Activated naive CD8-positive, alpha-beta T cell (primary cell): ENCODE results near the gene SNAI1.

Experiments
- H3K27ac Mint-ChIP-seq: one replicate; pipeline ENCODE4 v1.8.0; 2021; ENCODE audit warnings: mixed read lengths
- H3K27me3 Mint-ChIP-seq: one replicate; pipeline ENCODE4 v1.8.0; 2021; ENCODE audit warnings: mixed read lengths
- H3K36me3 Mint-ChIP-seq: one replicate; pipeline ENCODE4 v1.8.0; 2021; ENCODE audit warnings: mixed read lengths
- H3K4me1 Mint-ChIP-seq: one replicate; pipeline ENCODE4 v1.8.0; 2021; ENCODE audit warnings: low read depth, mixed read lengths
- H3K4me3 Mint-ChIP-seq: one replicate; pipeline ENCODE4 v1.8.0; 2021; ENCODE audit warnings: mild to moderate bottlenecking, mixed read lengths
- H3K9me3 Mint-ChIP-seq: one replicate; pipeline ENCODE4 v1.8.0; 2021; ENCODE audit warnings: low read depth, mixed read lengths

The SNAI1 gene

GRCh38 chr20:49978685-49979029 lies 4.1 kb upstream of the SNAI1 start:
- Mint-ChIP-seq H3K27ac (no peak overlapping the region), H3K36me3 (no peaks in the 10 kb centered on the region), H3K9me3 (no peaks in the 10 kb centered on the region), H3K4me3 (no peak overlapping the region), H3K27me3 (peaks cover 3% of the 10 kb centered on the region), H3K4me1 (peaks cover 26% of the 10 kb centered on the region)

- Mint-ChIP-seq H3K4me3 (peak overlapping the region; percentile 13), H3K4me1 (peaks cover 29% of the 10 kb centered on the region), H3K27me3 (peaks cover 3% of the 10 kb centered on the region), H3K36me3 (no peaks in the 10 kb centered on the region), H3K27ac (no peak overlapping the region), H3K9me3 (no peaks in the 10 kb centered on the region)
Measured at GRCh38 chr20:49979030-49979832, 3.5 kb upstream of the SNAI1 start.

- no peaks in the 10 kb centered on the region for H3K9me3 Mint-ChIP-seq
- peaks cover 30% of the 10 kb centered on the region for H3K4me1 Mint-ChIP-seq
- no peaks in the 10 kb centered on the region for H3K36me3 Mint-ChIP-seq
- H3K27me3 Mint-ChIP-seq = peaks cover 3% of the 10 kb centered on the region
- no peak overlapping the region for H3K27ac Mint-ChIP-seq
- peak overlapping the region; percentile 23 for H3K4me3 Mint-ChIP-seq
Measured at GRCh38 chr20:49980140-49981008, 2.4 kb upstream of the SNAI1 start.

- H3K4me1 Mint-ChIP-seq = peaks cover 30% of the 10 kb centered on the region
- H3K4me3 Mint-ChIP-seq = peak overlapping the region; percentile 63
- H3K9me3 Mint-ChIP-seq = no peaks in the 10 kb centered on the region
- H3K27ac Mint-ChIP-seq = peak overlapping the region; percentile 85
- peaks cover 3% of the 10 kb centered on the region for H3K27me3 Mint-ChIP-seq
- H3K36me3 Mint-ChIP-seq = no peaks in the 10 kb centered on the region
Measured at GRCh38 chr20:49981218-49982071, 1.3 kb upstream of the SNAI1 start.

- Mint-ChIP-seq H3K36me3 (no peaks in the 10 kb centered on the region), H3K27me3 (no peaks in the 10 kb centered on the region), H3K27ac (peak overlapping the region; percentile 85), H3K4me1 (peaks cover 30% of the 10 kb centered on the region), H3K9me3 (no peaks in the 10 kb centered on the region), H3K4me3 (peak overlapping the region; percentile 63)
Measured at GRCh38 chr20:49982072-49982345, 771 bp upstream of the SNAI1 start.

- H3K4me1 Mint-ChIP-seq = peaks cover 30% of the 10 kb centered on the region
- H3K4me3 Mint-ChIP-seq = peak overlapping the region; percentile 69
- no peak overlapping the region for H3K27ac Mint-ChIP-seq
- no peaks in the 10 kb centered on the region for H3K27me3 Mint-ChIP-seq
- H3K36me3 Mint-ChIP-seq = no peaks in the 10 kb centered on the region
- no peaks in the 10 kb centered on the region for H3K9me3 Mint-ChIP-seq
Measured at GRCh38 chr20:49983123-49983847, 505 bp downstream of the SNAI1 start.

- H3K4me3 Mint-ChIP-seq = peak overlapping the region; percentile 58
- no peaks in the 10 kb centered on the region for H3K36me3 Mint-ChIP-seq
- H3K4me1 Mint-ChIP-seq = peaks cover 30% of the 10 kb centered on the region
- H3K27me3 Mint-ChIP-seq = no peaks in the 10 kb centered on the region
- H3K27ac Mint-ChIP-seq = no peak overlapping the region
- H3K9me3 Mint-ChIP-seq = no peaks in the 10 kb centered on the region
Measured at GRCh38 chr20:49983848-49984408, 1.1 kb downstream of the SNAI1 start.

GRCh38 chr20:49984426-49985153 lies 1.8 kb downstream of the SNAI1 start:
- no peaks in the 10 kb centered on the region for H3K36me3 Mint-ChIP-seq
- H3K9me3 Mint-ChIP-seq = no peaks in the 10 kb centered on the region
- no peaks in the 10 kb centered on the region for H3K27me3 Mint-ChIP-seq
- no peak overlapping the region for H3K27ac Mint-ChIP-seq
- H3K4me3 Mint-ChIP-seq = no peak overlapping the region
- peaks cover 27% of the 10 kb centered on the region for H3K4me1 Mint-ChIP-seq

GRCh38 chr20:49985157-49985556 lies 2.4 kb downstream of the SNAI1 start:
- no peak overlapping the region for H3K4me3 Mint-ChIP-seq
- peaks cover 21% of the 10 kb centered on the region for H3K4me1 Mint-ChIP-seq
- no peaks in the 10 kb centered on the region for H3K9me3 Mint-ChIP-seq
- H3K27me3 Mint-ChIP-seq = no peaks in the 10 kb centered on the region
- H3K36me3 Mint-ChIP-seq = no peaks in the 10 kb centered on the region
- H3K27ac Mint-ChIP-seq = no peak overlapping the region

- Mint-ChIP-seq H3K27ac (no peak overlapping the region), H3K27me3 (no peaks in the 10 kb centered on the region), H3K4me3 (no peak overlapping the region), H3K36me3 (no peaks in the 10 kb centered on the region), H3K9me3 (no peaks in the 10 kb centered on the region), H3K4me1 (peaks cover 18% of the 10 kb centered on the region)
Measured at GRCh38 chr20:49985617-49986016, 2.8 kb downstream of the SNAI1 start.

GRCh38 chr20:49986049-49986448 lies 3.3 kb downstream of the SNAI1 start:
- no peaks in the 10 kb centered on the region for H3K36me3 Mint-ChIP-seq
- H3K9me3 Mint-ChIP-seq = no peaks in the 10 kb centered on the region
- peaks cover 15% of the 10 kb centered on the region for H3K4me1 Mint-ChIP-seq
- H3K27me3 Mint-ChIP-seq = no peaks in the 10 kb centered on the region
- H3K27ac Mint-ChIP-seq = no peak overlapping the region
- H3K4me3 Mint-ChIP-seq = no peak overlapping the region

- Mint-ChIP-seq H3K27me3 (no peaks in the 10 kb centered on the region), H3K4me3 (no peak overlapping the region), H3K9me3 (no peaks in the 10 kb centered on the region)
Measured at GRCh38 chr20:49987015-49987867, 4.5 kb downstream of the SNAI1 start.

More at GRCh38 chr20:49987015-49987867, 4.5 kb downstream of the SNAI1 start:
- Mint-ChIP-seq H3K36me3 (no peaks in the 10 kb centered on the region), H3K27ac (no peak overlapping the region), H3K4me1 (peaks cover 10% of the 10 kb centered on the region)
